NCI-H510A (cell line): ENCODE data around the gene ATP2C2.

Experiments used
- DNase-seq: peaks from one replicate; lab custom pipeline; 2025; lab: John Stamatoyannopoulos, UW

ATP2C2 gene

GRCh38 chr16:84513666-84514065 is 145.3 kb downstream of the ATP2C2 start:
- no peak for DNase-seq
